Panc1 (cell line): ENCODE results near the gene GMEB2. TPM values are rescaled to one million over a fixed set of nuclear protein-coding genes. Genes with fewer than 3 reads are reported as not detected.

Source experiments
- ATAC-seq: fragments of 200-7000 bp; cut with Tn5 transposase; 2 replicates; pipeline ENCODE4 v1.9.1; 2020; ENCODE audit warnings: mild to moderate bottlenecking, moderate library complexity
- BruUV-seq: library from RNA; stranded (reverse); fragments of 400-500 nt; replicated peaks from 2 replicates; lab custom pipeline; 2021; lab: Mats Ljungman, UMichigan
- CTCF ChIA-PET: fragments of 300-600 bp; sonication (Branson Sonifier 250); formaldehyde crosslinking; loops from one replicate; lab custom pipeline; 2022; ENCODE audit warnings: antibody characterized with exemption; lab: Charles Lee
- POLR2A ChIA-PET: fragments of 300-600 bp; sonication (Branson Sonifier 250); formaldehyde crosslinking; loops from one replicate; lab custom pipeline; 2022; ENCODE audit warnings: antibody characterized with exemption; lab: Charles Lee
- DNase-seq: peaks from one replicate; pipeline ENCODE4 v3.0.0-alpha.2; 2010; ENCODE audit warnings: low read depth, low spot score
- H3K27ac ChIP-seq: 2 replicates; pipeline ENCODE4 v1.5.1; 2011; ENCODE audit warnings: mild to moderate bottlenecking, low read length, inconsistent platforms
- H3K27me3 ChIP-seq: fragments of 200-500 bp; sonication (Bioruptor generic); 2 replicates; pipeline ENCODE4 v1.6.0; 2014; ENCODE audit warnings: low read length, inconsistent platforms; ENCODE audit not compliant: control insufficient read depth, insufficient read depth
- H3K36me3 ChIP-seq: fragments of 200-500 bp; sonication (Bioruptor generic); 2 replicates; pipeline ENCODE4 v1.5.1; 2014; ENCODE audit warnings: inconsistent platforms, mild to moderate bottlenecking, low read length, moderate library complexity; ENCODE audit not compliant: control insufficient read depth, insufficient read depth
- H3K4me1 ChIP-seq: 2 replicates; pipeline ENCODE4 v1.5.1; 2011; ENCODE audit warnings: inconsistent platforms, mild to moderate bottlenecking, low read length, moderate library complexity; ENCODE audit not compliant: control insufficient read depth, insufficient read depth
- H3K4me3 ChIP-seq, 2 experiments: 2 replicates each; pipeline ENCODE4 v1.5.1; 2011 to 2012; ENCODE audit warnings: low read depth in 2 of 2, low read length in 2 of 2, mild to moderate bottlenecking in 2 of 2, inconsistent platforms in 1 of 2, moderate library complexity in 1 of 2
- H3K9me3 ChIP-seq: fragments of 200-500 bp; sonication (Bioruptor generic); 2 replicates; pipeline ENCODE4 v1.5.1; 2014; ENCODE audit warnings: low read depth, mild to moderate bottlenecking, inconsistent platforms, low read length, moderate library complexity; ENCODE audit not compliant: control insufficient read depth, insufficient read depth
- POLR2AphosphoS5 ChIP-seq: IDR thresholded peaks from 2 replicates; pipeline ENCODE4 v1.6.1; 2012; ENCODE audit warnings: mild to moderate bottlenecking, low read depth, low read length, moderate library complexity
- REST ChIP-seq, 2 experiments: IDR thresholded peaks; 2 replicates each; pipeline ENCODE4 v1.6.1; 2011 to 2012; ENCODE audit warnings: low read depth in 2 of 2, control low read depth in 1 of 2, low read length in 1 of 2, mild to moderate bottlenecking in 1 of 2, moderate library complexity in 1 of 2; ENCODE audit not compliant: insufficient read depth in 1 of 2
- SIN3A ChIP-seq: IDR thresholded peaks from 2 replicates; pipeline ENCODE4 v1.6.1; 2012; ENCODE audit warnings: low read depth, mild to moderate bottlenecking, low read length, moderate library complexity, borderline replicate concordance; ENCODE audit not compliant: insufficient read depth
- TCF7L2 ChIP-seq: IDR thresholded peaks from 2 replicates; pipeline ENCODE4 v1.6.1; 2011; ENCODE audit warnings: mild to moderate bottlenecking, low read depth, low read length, inconsistent platforms
- in situ Hi-C: cut with HindIII; loops from 2 replicates; pipeline ENCODE4 v1.10.0; 2016; ENCODE audit warnings: low sequenced_read_pairs, low pct_unique_long_range_greater_than_20kb
- intact Hi-C: fragments of 100-400 bp; cut with micrococcal nuclease; formaldehyde crosslinking; loops from one replicate; pipeline ENCODE4 v1.10.0; 2022; ENCODE audit not compliant: unreplicated experiment
- total RNA-seq: library from RNA; stranded (reverse); gene quantifications from one replicate; pipeline ENCODE4 v1.2.1, GENCODE V29; 2021; ENCODE audit not compliant: unreplicated experiment
- TF ChIP-seq, protein P1 (sequence below): fragments of 450-650 bp; IDR thresholded peaks from 2 replicates; pipeline ENCODE4 v1.5.1; 2017; ENCODE audit warnings: mild to moderate bottlenecking

GMEB2 gene
- total RNA-seq, 1 experiment from 2014 or later = 13.1 TPM

- Histone ChIP-seq H3K9me3 (no peaks in the 10 kb centered on the region), H3K4me1 (no peaks in the 10 kb centered on the region), H3K27me3 (no peaks in the 10 kb centered on the region), H3K27ac (no peak overlapping the region), H3K4me3 (no peak overlapping the region), H3K36me3 (no peaks in the 10 kb centered on the region)
- ATAC-seq (no peak), DNase-seq (no peak)
- intact Hi-C loops = no loop called here
- ChIA-PET CTCF (no interaction called here), POLR2A (no interaction called here)
- in situ Hi-C loops = loop anchor here (10.0 kb wide), 1 partner anchor 64 kb away; the partner anchor contains the start of gene PTK6
- no TSS peak for BruUV-seq
- TF ChIP-seq TCF7L2 = no peak
- no peak for TF ChIP-seq REST (IDR thresholded peaks at IDR 0.05; ENCODE audit: insufficient read depth in 1 of 2, low read depth in 2 of 2, low read length in 1 of 2)
- TF ChIP-seq, protein P1, sequence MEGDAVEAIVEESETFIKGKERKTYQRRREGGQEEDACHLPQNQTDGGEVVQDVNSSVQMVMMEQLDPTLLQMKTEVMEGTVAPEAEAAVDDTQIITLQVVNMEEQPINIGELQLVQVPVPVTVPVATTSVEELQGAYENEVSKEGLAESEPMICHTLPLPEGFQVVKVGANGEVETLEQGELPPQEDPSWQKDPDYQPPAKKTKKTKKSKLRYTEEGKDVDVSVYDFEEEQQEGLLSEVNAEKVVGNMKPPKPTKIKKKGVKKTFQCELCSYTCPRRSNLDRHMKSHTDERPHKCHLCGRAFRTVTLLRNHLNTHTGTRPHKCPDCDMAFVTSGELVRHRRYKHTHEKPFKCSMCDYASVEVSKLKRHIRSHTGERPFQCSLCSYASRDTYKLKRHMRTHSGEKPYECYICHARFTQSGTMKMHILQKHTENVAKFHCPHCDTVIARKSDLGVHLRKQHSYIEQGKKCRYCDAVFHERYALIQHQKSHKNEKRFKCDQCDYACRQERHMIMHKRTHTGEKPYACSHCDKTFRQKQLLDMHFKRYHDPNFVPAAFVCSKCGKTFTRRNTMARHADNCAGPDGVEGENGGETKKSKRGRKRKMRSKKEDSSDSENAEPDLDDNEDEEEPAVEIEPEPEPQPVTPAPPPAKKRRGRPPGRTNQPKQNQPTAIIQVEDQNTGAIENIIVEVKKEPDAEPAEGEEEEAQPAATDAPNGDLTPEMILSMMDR = no peak
- no peak for TF ChIP-seq SIN3A
- no peak for TF ChIP-seq POLR2AphosphoS5
Observed at GRCh38 chr20:63598479-63599395, 28.2 kb downstream of the GMEB2 start.

GRCh38 chr20:63597651-63598478 lies 29.0 kb downstream of the GMEB2 start:
- ATAC-seq (no peak), DNase-seq (no peak)
- Histone ChIP-seq H3K27me3 (no peaks in the 10 kb centered on the region), H3K36me3 (no peaks in the 10 kb centered on the region), H3K9me3 (no peaks in the 10 kb centered on the region), H3K27ac (no peak overlapping the region), H3K4me1 (no peaks in the 10 kb centered on the region), H3K4me3 (no peak overlapping the region)
- CTCF ChIA-PET = interaction anchor here (0.5 to 0.6 kb wide), 2 partner anchors 60 kb away, joined by 3 to 5 read pairs; no protein-coding TSS in a partner anchor
- TF ChIP-seq SIN3A (no peak), TCF7L2 (no peak), REST (IDR thresholded peaks at IDR 0.05; ENCODE audit: insufficient read depth in 1 of 2, low read depth in 2 of 2, low read length in 1 of 2) (no peak), POLR2AphosphoS5 (no peak)
- TF ChIP-seq, protein P1 = no peak
- POLR2A ChIA-PET = no interaction called here
- in situ Hi-C loops (loop anchor here (10.0 kb wide), 1 partner anchor 63 kb away; the partner anchor contains the start of gene PTK6), intact Hi-C loops (no loop called here)
- no TSS peak for BruUV-seq
